Testis (tissue), 2 donors: ENCODE data around the gene LIPM.

Source experiments
- CTCF ChIP-seq, 3 experiments: fragments of 450-650 bp in 2 of 3; fragments of 200-600 bp in 1 of 3; sonication (generic) in 1 of 3; IDR thresholded peaks; one replicate each; pipeline ENCODE4 v1.5.1; 2016 to 2019; ENCODE audit warnings: antibody characterized with exemption in 3 of 3, mild to moderate bottlenecking in 2 of 3, moderate library complexity in 1 of 3
- POLR2A ChIP-seq: fragments of 450-650 bp; IDR thresholded peaks from one replicate; pipeline ENCODE4 v1.6.1; 2017; ENCODE audit warnings: antibody characterized with exemption, mild to moderate bottlenecking, moderate library complexity

- TF ChIP-seq CTCF (IDR thresholded peaks at IDR 0.05) (no peak), POLR2A (no peak)
These were observed 63.9 kb downstream of the LIPM start for GRCh38 chr10:88866454-88866853.
